ENCODE results near the gene BMI1.

DNA sequence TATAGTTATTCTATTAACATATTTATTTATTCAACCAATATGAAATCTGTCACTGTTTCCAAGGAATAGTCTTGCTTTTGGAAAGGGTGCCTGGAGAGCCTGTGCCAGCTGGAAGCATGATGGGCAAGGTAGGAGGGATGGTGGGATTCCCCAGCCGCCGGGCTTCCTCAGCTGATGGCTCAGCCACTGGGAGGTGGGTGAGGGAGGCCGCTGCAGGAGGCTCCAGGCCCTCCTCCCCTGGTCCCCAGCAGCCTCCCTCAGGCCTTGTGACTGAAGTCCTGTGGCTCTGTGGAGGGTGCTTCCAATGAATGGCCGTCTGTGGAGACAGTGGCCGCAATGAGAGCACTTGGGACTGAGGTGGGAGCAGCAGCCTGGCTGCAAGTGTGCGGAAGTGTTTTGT lies 51.4 kb downstream of the BMI1 start:
- TF ChIP-seq ZFX (IDR thresholded peaks at IDR 0.05) = no peak
- TF ChIP-seq, protein P1, sequence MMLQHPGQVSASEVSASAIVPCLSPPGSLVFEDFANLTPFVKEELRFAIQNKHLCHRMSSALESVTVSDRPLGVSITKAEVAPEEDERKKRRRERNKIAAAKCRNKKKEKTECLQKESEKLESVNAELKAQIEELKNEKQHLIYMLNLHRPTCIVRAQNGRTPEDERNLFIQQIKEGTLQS (IDR thresholded peaks at IDR 0.05) = no peak
- TF ChIP-seq EZH2phosphoT487 (IDR thresholded peaks at IDR 0.05; ENCODE audit: borderline replicate concordance) = no peak
- no peak for TF ChIP-seq CTCF (IDR thresholded peaks at IDR 0.05 in 2 of 3, conservative IDR thresholded peaks at IDR 0.05 in 1 of 3; ENCODE audit: borderline replicate concordance in 1 of 3, insufficient read depth in 1 of 3, low read depth in 2 of 3, low read length in 2 of 3)
